HepG2 (cell line): ENCODE results near the gene ESPN. TPM values are rescaled to one million over a fixed set of nuclear protein-coding genes. Genes with fewer than 3 reads are reported as not detected.

Experiments
- ATAC-seq: fragments of 200-7000 bp; cut with Tn5 transposase; 3 replicates; pipeline ENCODE4 v1.9.1; 2020; ENCODE audit warnings: mild to moderate bottlenecking, moderate library complexity
- BruUV-seq: library from RNA; stranded (reverse); fragments of 400-500 nt; replicated peaks from 2 replicates; lab custom pipeline; 2021; lab: Mats Ljungman, UMichigan
- CTCF ChIA-PET: fragments of 300-600 bp; formaldehyde crosslinking; extraction: SDS; loops from one replicate; lab custom pipeline; 2021; ENCODE audit warnings: low total read pairs, inconsistent platforms, low intra/inter-chr PET ratio; lab: Yijun Ruan, JAX
- POLR2A ChIA-PET: fragments of 350-600 bp; sonication (Branson Sonifier 250); formaldehyde crosslinking; loops from one replicate; lab custom pipeline; 2020; ENCODE audit warnings: antibody characterized with exemption, inconsistent platforms; lab: Yijun Ruan, JAX
- DNase-seq: peaks from one replicate; pipeline ENCODE4 v3.0.0-alpha.2; 2015; ENCODE audit warnings: low spot score
- FAIRE-seq: peaks from 3 replicates; lab custom pipeline; 2011; peaks lifted over from hg19 to GRCh38; lab: Jason Lieb, UNC
- H2AFZ ChIP-seq: one replicate; pipeline ENCODE4 v1.6.1; 2011; ENCODE audit warnings: low read length, inconsistent platforms
- H3K27ac ChIP-seq: fragments of 300-600 bp; 3 replicates; pipeline ENCODE4 v1.8.0; 2011; ENCODE audit warnings: mixed run types, mild to moderate bottlenecking, mixed read lengths, low read length, inconsistent platforms; ENCODE audit not compliant: insufficient read depth; ENCODE audit errors: extremely low read length
- H3K27me3 ChIP-seq, 2 experiments: fragments of 200-600 bp in 1 of 2; 2 replicates in 1 of 2; 3 replicates in 1 of 2; pipeline versions ENCODE4 v1.6.0 to v1.8.0; 2011; ENCODE audit warnings: low read length in 2 of 2, mild to moderate bottlenecking in 2 of 2, moderate library complexity in 2 of 2, inconsistent platforms in 1 of 2; ENCODE audit not compliant: insufficient read depth in 2 of 2, control insufficient read depth in 1 of 2
- H3K36me3 ChIP-seq, 2 experiments: fragments of 200-600 bp in 1 of 2; replicated peaks in 1 of 2; 2 replicates in 1 of 2; 3 replicates in 1 of 2; pipeline versions ENCODE4 v1.5.1 to v1.8.0; 2011; ENCODE audit warnings: low read length in 2 of 2, inconsistent platforms in 1 of 2; ENCODE audit not compliant: insufficient read depth in 2 of 2, control insufficient read depth in 1 of 2
- H3K4me1 ChIP-seq: 2 replicates; pipeline ENCODE4 v1.5.1; 2012; ENCODE audit warnings: low read length, inconsistent platforms; ENCODE audit not compliant: insufficient read depth
- H3K4me2 ChIP-seq: 2 replicates; pipeline ENCODE4 v1.6.0; 2011; ENCODE audit warnings: low read depth, low read length, inconsistent platforms
- H3K4me3 ChIP-seq, 3 experiments: fragments of 200-600 bp in 1 of 3; sonication (generic), shearing (Covaris generic) in 1 of 3; replicated peaks in 1 of 3; 2 replicates each; pipeline ENCODE4 v1.5.1; 2011 to 2016; ENCODE audit warnings: low read length in 3 of 3, inconsistent platforms in 2 of 3, low read depth in 2 of 3, mild to moderate bottlenecking in 2 of 3, control low read depth in 1 of 3, mixed read lengths in 1 of 3; ENCODE audit not compliant: insufficient read depth in 1 of 3
- H3K79me2 ChIP-seq: one replicate; pipeline ENCODE4 v1.6.1; 2011; ENCODE audit warnings: low read length, inconsistent platforms; ENCODE audit not compliant: insufficient read depth
- H3K9ac ChIP-seq: 2 replicates; pipeline ENCODE4 v1.6.0; 2011; ENCODE audit warnings: mild to moderate bottlenecking, low read depth, low read length, inconsistent platforms; ENCODE audit not compliant: insufficient read depth
- H3K9me3 ChIP-seq: 2 replicates; pipeline ENCODE4 v1.5.1; 2012; ENCODE audit warnings: mild to moderate bottlenecking, low read length
- H4K20me1 ChIP-seq: 2 replicates; pipeline ENCODE4 v1.6.0; 2011; ENCODE audit warnings: inconsistent platforms, mild to moderate bottlenecking, low read length, moderate library complexity; ENCODE audit not compliant: insufficient read depth
- CREB1 ChIP-seq, 2 experiments: fragments of 450-650 bp in 1 of 2; IDR thresholded peaks; 2 replicates each; pipeline ENCODE4 v1.6.1; 2016 to 2017; ENCODE audit warnings: control low read depth in 1 of 2, mild to moderate bottlenecking in 1 of 2, missing compliant biosample characterization in 1 of 2, missing genetic modification characterization in 1 of 2
- FOXP1 ChIP-seq, 2 experiments: fragments of 450-650 bp in 1 of 2; IDR thresholded peaks; 2 replicates each; pipeline ENCODE4 v1.6.1; 2017 to 2018; ENCODE audit warnings: antibody characterized with exemption in 1 of 2
- GTF3A ChIP-seq: sonication (generic); formaldehyde crosslinking; conservative IDR thresholded peaks from 2 replicates; pipeline ENCODE4 v1.4.0; 2020; ENCODE audit warnings: mild to moderate bottlenecking, missing genetic modification reagents
- HOXA9 ChIP-seq: sonication (generic); formaldehyde crosslinking; IDR thresholded peaks from 2 replicates; pipeline ENCODE4 v1.8.1; 2022; ENCODE audit warnings: missing genetic modification reagents, mild to moderate bottlenecking, moderate library complexity, borderline replicate concordance
- PHF5A ChIP-seq: IDR thresholded peaks from one replicate; pipeline ENCODE4 v1.6.1; 2018; ENCODE audit warnings: low read depth, missing genetic modification reagents; ENCODE audit not compliant: unreplicated experiment
- PRMT3 ChIP-seq: sonication (generic); formaldehyde crosslinking; IDR thresholded peaks from 2 replicates; pipeline ENCODE4 v1.8.1; 2022; ENCODE audit warnings: low read depth, mild to moderate bottlenecking, moderate library complexity, missing genetic modification reagents, borderline replicate concordance
- ZNF282 ChIP-seq: fragments of 450-650 bp; IDR thresholded peaks from 2 replicates; pipeline ENCODE4 v1.6.1; 2018; ENCODE audit not compliant: partially characterized antibody
- ZNF564 ChIP-seq: sonication (generic); formaldehyde crosslinking; IDR thresholded peaks from 2 replicates; pipeline ENCODE4 v1.8.1; 2023; ENCODE audit warnings: mild to moderate bottlenecking, missing genetic modification reagents
- WGBS: methylation state at CpG from one replicate; pipeline ENCODE4 v1.1.6; 2017; ENCODE audit warnings: low lambda C conversion rate; 5-methylcytosine and 5-hydroxymethylcytosine counted together
- in situ Hi-C: cut with HindIII; loops from 2 replicates; pipeline ENCODE4 v1.10.0; 2017; ENCODE audit warnings: low pct_unique_long_range_greater_than_20kb; ENCODE audit not compliant: extremely low pct_ligation_motif_present
- intact Hi-C: fragments of 100-400 bp; cut with micrococcal nuclease; formaldehyde crosslinking; loops from one replicate; pipeline ENCODE4 v1.10.0; 2022; ENCODE audit not compliant: unreplicated experiment
- polyA plus RNA-seq, 8 experiments: library from polyadenylated mRNA; depleted of rRNA in 3 of 8; stranded (reverse) in 7 of 8; unstranded in 1 of 8; fragments of >200 nt; fragmentation: Illumina TruSeq in 4 of 8; extraction: Trizol in 4 of 8; gene quantifications; 2 replicates each; pipeline versions ENCODE4 v1.2.1 to v1.2.3, GENCODE V29; 2011 to 2016; ENCODE audit warnings: low read depth in 4 of 8, missing spikeins in 1 of 8, mixed read lengths in 1 of 8; ENCODE audit not compliant: insufficient read depth in 1 of 8
- total RNA-seq, 5 experiments: library from RNA; depleted of rRNA; stranded (reverse); fragments of >200 nt; fragmentation: Illumina TruSeq; extraction: Trizol; gene quantifications; 2 replicates each; pipeline ENCODE4 v1.2.3, GENCODE V29; 2016; ENCODE audit warnings: low read depth in 1 of 5

ESPN gene
- total and polyA plus RNA-seq, 2 of the 13 experiments (the other 11 are each of a cell fraction or from before 2014, with no cell fraction given) = 48.6 to 54.2 TPM

- DNase-seq (no peak), FAIRE-seq (no peak), ATAC-seq (no peak)
- H3K4me1 ChIP-seq = peaks cover 26% of the 10 kb centered on the region
- H3K9ac ChIP-seq = no peak overlapping the region
- no peak overlapping the region for H3K4me3 ChIP-seq
- in situ Hi-C loops (no loop called here), intact Hi-C loops (no loop called here)
- no peaks in the 10 kb centered on the region for H3K9me3 ChIP-seq
- POLR2A ChIA-PET = no interaction called here
- H2AFZ ChIP-seq = no peak overlapping the region
- no peak overlapping the region for H3K4me2 ChIP-seq
- H3K36me3 ChIP-seq = no peaks in the 10 kb centered on the region
- no TSS peak for BruUV-seq
- no peaks in the 10 kb centered on the region for H3K79me2 ChIP-seq
- H3K27ac ChIP-seq = no peak overlapping the region
- no peaks in the 10 kb centered on the region; the same call in 1 of the 2 replicates for H4K20me1 ChIP-seq
- whole genome bisulfite sequencing = 19% methylated on average over 4 of the region's 4 CpGs
- peaks cover 35 to 91% of the 10 kb centered on the region in 2 experiments for H3K27me3 ChIP-seq
- TF ChIP-seq GTF3A (CRISPR knock-in tag) (no peak), ZNF282 (no peak), ZNF564 (CRISPR knock-in tag) (no peak), FOXP1 (IDR thresholded peaks at IDR 0.05) (no peak), FOXP1 (CRISPR knock-in tag; IDR thresholded peaks at IDR 0.05) (no peak), CREB1 (IDR thresholded peaks at IDR 0.05) (no peak), CREB1 (CRISPR knock-in tag; IDR thresholded peaks at IDR 0.05) (no peak), PRMT3 (CRISPR knock-in tag) (no peak), HOXA9 (CRISPR knock-in tag) (no peak), PHF5A (CRISPR knock-in tag) (no peak)
- CTCF ChIA-PET = no interaction called here
Measured at GRCh38 chr1:6421266-6421665, 3.3 kb upstream of the ESPN start.
